Prostate gland (tissue), 2 donors: Measurements from ENCODE around the gene ETNK1. TPM values are rescaled to one million over a fixed set of nuclear protein-coding genes. Genes with fewer than 3 reads are reported as not detected.

Experiments used
- DNase-seq: peaks from one replicate; pipeline ENCODE4 v3.0.0-alpha.2; 2019; ENCODE audit warnings: low spot score
- H3K27ac ChIP-seq, 2 donors: fragments of 200-600 bp; sonication (generic); 2 replicates each; pipeline ENCODE4 v1.5.1; 2017 to 2019
- H3K27me3 ChIP-seq: fragments of 200-600 bp; sonication (generic); replicated peaks from 2 replicates; pipeline ENCODE4 v1.5.1; 2019; ENCODE audit not compliant: insufficient read depth
- H3K36me3 ChIP-seq, 2 donors: fragments of 200-600 bp; sonication (generic); 1 replicate in 1 of 2; 2 replicates in 1 of 2; pipeline versions ENCODE4 v1.5.1 to v1.8.1; 2017 to 2019
- H3K4me1 ChIP-seq: fragments of 200-600 bp; sonication (generic); replicated peaks from 2 replicates; pipeline ENCODE4 v1.5.1; 2019
- H3K4me3 ChIP-seq, 2 donors: fragments of 200-600 bp; sonication (generic); 2 replicates each; pipeline ENCODE4 v1.5.1; 2017 to 2019
- H3K9me3 ChIP-seq: fragments of 200-600 bp; sonication (generic); 2 replicates; pipeline ENCODE4 v1.5.1; 2017
- POLR2A ChIP-seq: fragments of 450-650 bp; IDR thresholded peaks from one replicate; pipeline ENCODE4 v1.6.1; 2016; ENCODE audit warnings: antibody characterized with exemption, mild to moderate bottlenecking
- POLR2AphosphoS5 ChIP-seq: sonication (generic); formaldehyde crosslinking; IDR thresholded peaks from one replicate; pipeline ENCODE4 v1.6.1; 2017; ENCODE audit warnings: antibody characterized with exemption
- WGBS: methylation state at CpG from one replicate; pipeline ENCODE4 v1.1.5; 2018; 5-methylcytosine and 5-hydroxymethylcytosine counted together
- intact Hi-C: fragments of 100-400 bp; cut with DNase I; formaldehyde crosslinking; loops from one replicate; pipeline ENCODE4 v1.14.2; 2022
- total RNA-seq, 2 donors: library from RNA; depleted of rRNA; stranded (reverse); fragments of >200 nt; gene quantifications; one replicate each; pipeline ENCODE4 v1.1.0, GENCODE V29; 2016
- TF ChIP-seq, protein P1 (sequence below), 4 experiments: fragments of 200-600 bp in 2 of 4; fragments of 450-650 bp in 2 of 4; sonication (generic) in 2 of 4; IDR thresholded peaks; 1 replicate in 3 of 4; 2 replicates in 1 of 4; pipeline ENCODE4 v1.5.1; 2016 to 2019; ENCODE audit warnings: antibody characterized with exemption in 4 of 4, mild to moderate bottlenecking in 2 of 4, moderate library complexity in 2 of 4

ETNK1 gene
- total RNA-seq, 2 donors from 2014 or later, result 48.0 to 64.2 TPM

DNA sequence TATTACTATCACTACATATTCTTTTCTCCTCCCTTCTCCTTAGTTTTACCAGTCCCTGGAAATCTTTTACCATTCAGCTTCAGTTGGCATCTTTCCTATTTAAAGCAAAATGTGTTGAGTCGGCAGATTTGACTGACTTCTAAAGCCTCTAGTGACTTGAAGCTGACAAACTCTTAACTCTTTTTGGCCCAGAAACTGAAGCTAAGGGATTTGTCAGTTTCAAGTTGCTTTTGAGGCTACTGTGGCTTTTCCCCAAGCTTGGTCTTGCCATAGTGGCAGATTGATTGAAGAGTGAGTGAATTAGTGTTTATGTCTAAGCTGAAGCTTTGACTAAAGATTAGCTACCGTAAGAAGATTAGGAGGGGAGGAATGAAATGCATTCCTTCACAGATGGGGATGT, 104.0 kb downstream of the ETNK1 start:
- Histone ChIP-seq H3K9me3 (no peaks in the 10 kb centered on the region), H3K4me3 (no peak overlapping the region), H3K27me3 (no peaks in the 10 kb centered on the region), H3K27ac (no peak overlapping the region), H3K36me3 (no peaks in the 10 kb centered on the region), H3K4me1 (no peaks in the 10 kb centered on the region)
- no peak for DNase-seq
- 58% methylated on average over 2 of the region's 2 CpGs for WGBS
- intact Hi-C loops, result loop anchor here (10.0 kb wide), 1 partner anchor 116 kb away; no protein-coding TSS in a partner anchor
- no peak for TF ChIP-seq POLR2AphosphoS5
- no peak for TF ChIP-seq POLR2A
- TF ChIP-seq, protein P1, sequence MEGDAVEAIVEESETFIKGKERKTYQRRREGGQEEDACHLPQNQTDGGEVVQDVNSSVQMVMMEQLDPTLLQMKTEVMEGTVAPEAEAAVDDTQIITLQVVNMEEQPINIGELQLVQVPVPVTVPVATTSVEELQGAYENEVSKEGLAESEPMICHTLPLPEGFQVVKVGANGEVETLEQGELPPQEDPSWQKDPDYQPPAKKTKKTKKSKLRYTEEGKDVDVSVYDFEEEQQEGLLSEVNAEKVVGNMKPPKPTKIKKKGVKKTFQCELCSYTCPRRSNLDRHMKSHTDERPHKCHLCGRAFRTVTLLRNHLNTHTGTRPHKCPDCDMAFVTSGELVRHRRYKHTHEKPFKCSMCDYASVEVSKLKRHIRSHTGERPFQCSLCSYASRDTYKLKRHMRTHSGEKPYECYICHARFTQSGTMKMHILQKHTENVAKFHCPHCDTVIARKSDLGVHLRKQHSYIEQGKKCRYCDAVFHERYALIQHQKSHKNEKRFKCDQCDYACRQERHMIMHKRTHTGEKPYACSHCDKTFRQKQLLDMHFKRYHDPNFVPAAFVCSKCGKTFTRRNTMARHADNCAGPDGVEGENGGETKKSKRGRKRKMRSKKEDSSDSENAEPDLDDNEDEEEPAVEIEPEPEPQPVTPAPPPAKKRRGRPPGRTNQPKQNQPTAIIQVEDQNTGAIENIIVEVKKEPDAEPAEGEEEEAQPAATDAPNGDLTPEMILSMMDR (IDR thresholded peaks at IDR 0.05), result no peak

DNA sequence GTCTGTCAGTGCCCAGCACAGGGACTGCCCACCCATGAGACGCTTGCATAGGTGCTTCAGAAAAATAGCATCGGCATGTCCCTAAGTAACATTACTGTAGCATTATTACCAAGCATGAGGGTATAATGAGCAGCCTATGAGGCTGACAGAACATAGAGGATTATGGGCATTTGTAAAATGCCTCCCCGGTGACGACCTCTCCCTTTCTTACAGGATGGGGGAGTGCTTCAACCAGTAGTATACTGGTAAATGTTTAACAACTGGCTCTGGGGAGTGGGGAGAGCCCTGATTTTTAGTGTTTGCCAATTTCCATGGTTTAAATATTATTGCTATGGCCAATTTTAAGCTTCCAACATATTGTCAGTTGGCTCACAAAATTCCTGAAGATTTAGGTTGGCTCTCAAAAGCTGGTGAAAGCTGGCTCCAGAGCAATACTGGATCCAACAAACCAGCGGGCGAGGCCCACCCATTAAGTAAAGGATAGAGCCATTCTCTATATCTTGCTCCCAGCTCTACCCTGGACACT, 104.5 kb downstream of the ETNK1 start:
- no peaks in the 10 kb centered on the region for H3K27me3 ChIP-seq
- H3K36me3 ChIP-seq, result no peaks in the 10 kb centered on the region
- H3K4me3 ChIP-seq, result no peak overlapping the region
- no peaks in the 10 kb centered on the region for H3K9me3 ChIP-seq
- intact Hi-C loops, result loop anchor here (10.0 kb wide), 1 partner anchor 115 kb away; no protein-coding TSS in a partner anchor
- H3K4me1 ChIP-seq, result no peaks in the 10 kb centered on the region
- DNase-seq, result no peak
- H3K27ac ChIP-seq, result peak overlapping the region in 1 of 2 donors; percentile 29
- WGBS, result 91% methylated on average over 6 of the region's 6 CpGs
- TF ChIP-seq, protein P1 (IDR thresholded peaks at IDR 0.05), result no peak
- TF ChIP-seq POLR2AphosphoS5 (no peak), POLR2A (no peak)

DNA sequence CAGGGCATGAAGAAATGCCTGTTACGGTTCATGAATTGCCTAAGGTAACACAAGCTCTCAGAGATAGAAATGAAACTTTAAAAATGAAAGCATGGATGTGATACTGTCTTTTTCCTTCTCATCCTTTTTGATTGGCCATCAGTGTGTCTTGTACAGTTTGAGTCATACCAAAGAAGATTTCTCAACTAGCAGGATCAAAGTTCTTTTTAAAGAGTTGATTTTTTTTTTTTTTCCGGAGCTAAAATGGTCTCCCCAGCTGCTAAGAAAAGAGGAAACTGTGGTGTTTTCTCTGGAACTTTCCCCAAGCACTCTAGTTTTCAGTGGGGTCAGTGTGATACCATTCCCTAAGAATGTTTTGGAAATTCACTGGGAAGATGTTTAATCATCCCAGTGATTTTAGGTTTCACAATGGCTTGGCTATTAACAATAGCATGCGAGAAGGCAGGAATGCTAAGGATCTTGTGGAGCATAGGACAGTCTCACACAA, 105.0 kb downstream of the ETNK1 start:
- intact Hi-C loops, result loop anchor here (10.0 kb wide), 1 partner anchor 115 kb away; no protein-coding TSS in a partner anchor
- no peaks in the 10 kb centered on the region for H3K9me3 ChIP-seq
- H3K4me1 ChIP-seq, result no peaks in the 10 kb centered on the region
- H3K27ac ChIP-seq, result peak overlapping the region in 1 of 2 donors; percentile 29
- no peaks in the 10 kb centered on the region for H3K36me3 ChIP-seq
- no peak for DNase-seq
- no peak overlapping the region for H3K4me3 ChIP-seq
- TF ChIP-seq POLR2A (no peak), POLR2AphosphoS5 (no peak)
- TF ChIP-seq, protein P1 (IDR thresholded peaks at IDR 0.05), result no peak
- no peaks in the 10 kb centered on the region for H3K27me3 ChIP-seq
- 67% methylated on average over 3 of the region's 3 CpGs for WGBS

DNA sequence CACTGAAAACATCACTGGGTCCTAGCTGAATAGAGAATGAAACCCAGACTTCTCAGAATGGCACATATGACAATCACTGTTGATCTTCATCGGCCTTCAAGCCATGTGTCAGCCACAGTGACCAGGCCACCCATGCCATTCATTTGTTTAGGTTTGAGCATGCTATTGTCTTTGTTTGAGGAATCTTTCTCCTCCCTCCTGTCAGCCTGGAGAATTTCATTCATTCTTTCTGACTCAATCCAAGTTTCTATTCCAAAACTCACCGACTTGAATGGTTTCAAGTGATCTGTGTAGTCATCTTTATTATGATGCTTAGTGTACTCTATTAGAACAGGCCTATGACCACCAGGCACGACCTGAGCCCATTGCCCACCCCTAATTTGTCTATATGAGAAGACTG, 106.3 kb downstream of the ETNK1 start:
- H3K36me3 ChIP-seq, result no peaks in the 10 kb centered on the region
- 79% methylated on average over 3 of the region's 3 CpGs for WGBS
- no peak for DNase-seq
- no peak overlapping the region for H3K27ac ChIP-seq
- no peak overlapping the region for H3K4me3 ChIP-seq
- intact Hi-C loops, result no loop called here
- TF ChIP-seq, protein P1 (IDR thresholded peaks at IDR 0.05), result no peak
- TF ChIP-seq POLR2AphosphoS5 (no peak), POLR2A (no peak)
- no peaks in the 10 kb centered on the region for H3K27me3 ChIP-seq
- H3K4me1 ChIP-seq, result no peaks in the 10 kb centered on the region
- H3K9me3 ChIP-seq, result no peaks in the 10 kb centered on the region

DNA sequence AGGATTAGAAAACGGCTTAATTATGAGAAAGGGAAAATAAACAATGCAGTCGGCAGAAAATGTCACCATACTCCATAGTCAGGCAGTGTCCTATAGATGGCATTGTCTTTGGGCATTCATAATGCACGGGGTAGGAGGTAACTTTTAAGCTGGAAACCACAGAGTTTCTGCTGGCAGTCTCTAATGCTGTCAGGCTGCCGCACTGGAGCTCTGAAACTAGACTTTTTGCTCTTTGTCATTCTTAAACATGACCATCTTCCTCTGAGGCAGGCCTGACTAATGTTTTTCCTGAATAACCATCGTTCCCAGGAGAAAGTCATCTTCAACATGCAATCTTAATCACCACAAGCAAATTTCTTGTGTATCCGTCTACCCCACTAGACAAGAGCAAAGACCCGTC, 108.8 kb downstream of the ETNK1 start:
- no peak for DNase-seq
- intact Hi-C loops, result no loop called here
- Histone ChIP-seq H3K27me3 (no peaks in the 10 kb centered on the region), H3K27ac (no peak overlapping the region), H3K36me3 (no peaks in the 10 kb centered on the region), H3K9me3 (no peaks in the 10 kb centered on the region), H3K4me3 (no peak overlapping the region), H3K4me1 (no peaks in the 10 kb centered on the region)
- no peak for TF ChIP-seq POLR2AphosphoS5
- TF ChIP-seq POLR2A, result no peak
- TF ChIP-seq, protein P1 (IDR thresholded peaks at IDR 0.05), result no peak
- WGBS, result 88% methylated on average over 7 of the region's 7 CpGs
